Astrocyte (in vitro differentiated cells and primary cell): ENCODE data around the gene GAR1. TPM values are rescaled to one million over a fixed set of nuclear protein-coding genes. Genes with fewer than 3 reads are reported as not detected.

ENCODE experiments used
- DNase-seq: peaks from one replicate; pipeline ENCODE4 v3.0.0-alpha.2; 2010; ENCODE audit warnings: low read depth
- FAIRE-seq: peaks from 2 replicates; lab custom pipeline; 2011; peaks lifted over from hg19 to GRCh38; lab: Jason Lieb, UNC
- H2AFZ ChIP-seq: 2 replicates; pipeline ENCODE4 v1.6.0; 2012; ENCODE audit warnings: low read depth, low read length, inconsistent platforms
- H3K27ac ChIP-seq: 2 replicates; pipeline ENCODE4 v1.5.1; 2011; ENCODE audit warnings: low read depth, low read length, inconsistent platforms
- H3K27me3 ChIP-seq: 2 replicates; pipeline ENCODE4 v1.6.0; 2011; ENCODE audit warnings: low read length, inconsistent platforms; ENCODE audit not compliant: insufficient read depth
- H3K36me3 ChIP-seq: 2 replicates; pipeline ENCODE4 v1.5.1; 2011; ENCODE audit warnings: low read length, inconsistent platforms; ENCODE audit not compliant: insufficient read depth
- H3K4me1 ChIP-seq: 2 replicates; pipeline ENCODE4 v1.5.1; 2011; ENCODE audit warnings: low read length, inconsistent platforms; ENCODE audit not compliant: insufficient read depth
- H3K4me2 ChIP-seq: 2 replicates; pipeline ENCODE4 v1.6.0; 2012; ENCODE audit warnings: low read length, inconsistent platforms
- H3K4me3 ChIP-seq: 2 replicates; pipeline ENCODE4 v1.5.1; 2011; ENCODE audit warnings: low read depth, mild to moderate bottlenecking, low read length, inconsistent platforms; ENCODE audit not compliant: insufficient read depth
- H3K79me2 ChIP-seq: 2 replicates; pipeline ENCODE4 v1.6.0; 2012; ENCODE audit warnings: mild to moderate bottlenecking, low read length, inconsistent platforms; ENCODE audit not compliant: insufficient read depth
- H3K9ac ChIP-seq: 2 replicates; pipeline ENCODE4 v1.6.0; 2012; ENCODE audit warnings: mild to moderate bottlenecking, low read length, inconsistent platforms
- H3K9me3 ChIP-seq: 2 replicates; pipeline ENCODE4 v1.5.1; 2012; ENCODE audit warnings: low read depth, mild to moderate bottlenecking, low read length, inconsistent platforms; ENCODE audit not compliant: insufficient read depth
- H4K20me1 ChIP-seq: 2 replicates; pipeline ENCODE4 v1.6.0; 2012; ENCODE audit warnings: low read length, inconsistent platforms; ENCODE audit not compliant: insufficient read depth
- H3K27ac Mint-ChIP-seq: one replicate; pipeline ENCODE4 v1.8.0; 2021; ENCODE audit warnings: mild to moderate bottlenecking, mixed read lengths; ENCODE audit not compliant: unreplicated experiment
- H3K27me3 Mint-ChIP-seq: one replicate; pipeline ENCODE4 v1.8.0; 2021; ENCODE audit warnings: low read depth, mixed read lengths; ENCODE audit not compliant: unreplicated experiment
- H3K36me3 Mint-ChIP-seq: one replicate; pipeline ENCODE4 v1.8.0; 2021; ENCODE audit warnings: low read depth, mixed read lengths; ENCODE audit not compliant: unreplicated experiment
- H3K4me1 Mint-ChIP-seq: one replicate; pipeline ENCODE4 v1.8.0; 2021; ENCODE audit warnings: low read depth, mixed read lengths; ENCODE audit not compliant: unreplicated experiment
- H3K4me3 Mint-ChIP-seq: one replicate; pipeline ENCODE4 v1.8.0; 2021; ENCODE audit warnings: mild to moderate bottlenecking, moderate library complexity, mixed read lengths; ENCODE audit not compliant: unreplicated experiment
- H3K9me3 Mint-ChIP-seq: one replicate; pipeline ENCODE4 v1.8.0; 2021; ENCODE audit warnings: mild to moderate bottlenecking, mixed read lengths; ENCODE audit not compliant: unreplicated experiment
- EZH2 ChIP-seq: IDR thresholded peaks from 2 replicates; pipeline ENCODE4 v1.6.1; 2012; ENCODE audit warnings: mild to moderate bottlenecking, low read length, inconsistent platforms; ENCODE audit not compliant: insufficient read depth
- total RNA-seq: library from RNA; stranded (reverse); gene quantifications from 2 replicates; pipeline ENCODE4 v1.2.1, GENCODE V29; 2021
- TF ChIP-seq, protein P1 (sequence below): IDR thresholded peaks from 2 replicates; pipeline ENCODE4 v1.5.1; 2011; ENCODE audit warnings: low read depth, mild to moderate bottlenecking, inconsistent platforms, low read length, moderate library complexity; ENCODE audit not compliant: insufficient read depth

The GAR1 gene
- total RNA-seq, 1 donor from 2014 or later, result 26.5 TPM

DNA sequence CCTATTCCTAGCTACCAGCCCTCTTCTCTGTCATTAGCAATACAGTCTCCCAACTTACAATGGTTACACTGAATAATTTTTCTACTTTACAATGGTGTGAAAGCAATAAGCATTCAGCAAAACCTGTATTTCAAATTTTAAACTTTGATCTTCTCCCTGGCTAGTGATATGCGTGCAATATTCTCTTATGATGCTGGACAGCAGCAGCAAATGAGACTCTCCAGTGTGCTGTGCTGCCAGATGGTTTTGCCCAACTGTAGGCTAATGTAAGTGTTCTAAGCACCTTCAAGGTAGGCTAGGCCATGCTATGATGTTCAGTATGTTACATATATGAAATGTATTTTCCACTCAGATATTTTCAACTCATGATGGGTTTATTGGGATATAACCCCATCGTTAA lies 5.9 kb upstream of the GAR1 start:
- no peaks in the 10 kb centered on the region for H3K27me3 ChIP-seq
- H3K9ac ChIP-seq, result no peak overlapping the region
- no peak for TF ChIP-seq EZH2
- TF ChIP-seq, protein P1, sequence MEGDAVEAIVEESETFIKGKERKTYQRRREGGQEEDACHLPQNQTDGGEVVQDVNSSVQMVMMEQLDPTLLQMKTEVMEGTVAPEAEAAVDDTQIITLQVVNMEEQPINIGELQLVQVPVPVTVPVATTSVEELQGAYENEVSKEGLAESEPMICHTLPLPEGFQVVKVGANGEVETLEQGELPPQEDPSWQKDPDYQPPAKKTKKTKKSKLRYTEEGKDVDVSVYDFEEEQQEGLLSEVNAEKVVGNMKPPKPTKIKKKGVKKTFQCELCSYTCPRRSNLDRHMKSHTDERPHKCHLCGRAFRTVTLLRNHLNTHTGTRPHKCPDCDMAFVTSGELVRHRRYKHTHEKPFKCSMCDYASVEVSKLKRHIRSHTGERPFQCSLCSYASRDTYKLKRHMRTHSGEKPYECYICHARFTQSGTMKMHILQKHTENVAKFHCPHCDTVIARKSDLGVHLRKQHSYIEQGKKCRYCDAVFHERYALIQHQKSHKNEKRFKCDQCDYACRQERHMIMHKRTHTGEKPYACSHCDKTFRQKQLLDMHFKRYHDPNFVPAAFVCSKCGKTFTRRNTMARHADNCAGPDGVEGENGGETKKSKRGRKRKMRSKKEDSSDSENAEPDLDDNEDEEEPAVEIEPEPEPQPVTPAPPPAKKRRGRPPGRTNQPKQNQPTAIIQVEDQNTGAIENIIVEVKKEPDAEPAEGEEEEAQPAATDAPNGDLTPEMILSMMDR, result no peak
- Mint-ChIP-seq H3K27me3 (peaks cover 2% of the 10 kb centered on the region), H3K4me1 (no peaks in the 10 kb centered on the region), H3K4me3 (no peak overlapping the region), H3K9me3 (no peaks in the 10 kb centered on the region), H3K36me3 (no peaks in the 10 kb centered on the region), H3K27ac (no peak overlapping the region)
- DNase-seq (no peak), FAIRE-seq (no peak)
- H3K36me3 ChIP-seq, result no peaks in the 10 kb centered on the region
- no peaks in the 10 kb centered on the region for H3K79me2 ChIP-seq
- H3K4me2 ChIP-seq, result no peak overlapping the region
- no peak overlapping the region for H2AFZ ChIP-seq
- H3K9me3 ChIP-seq, result no peaks in the 10 kb centered on the region
- H3K4me3 ChIP-seq, result no peak overlapping the region
- H4K20me1 ChIP-seq, result no peaks in the 10 kb centered on the region
- no peak overlapping the region for H3K27ac ChIP-seq
- H3K4me1 ChIP-seq, result peaks cover under 1% of the 10 kb centered on the region

DNA sequence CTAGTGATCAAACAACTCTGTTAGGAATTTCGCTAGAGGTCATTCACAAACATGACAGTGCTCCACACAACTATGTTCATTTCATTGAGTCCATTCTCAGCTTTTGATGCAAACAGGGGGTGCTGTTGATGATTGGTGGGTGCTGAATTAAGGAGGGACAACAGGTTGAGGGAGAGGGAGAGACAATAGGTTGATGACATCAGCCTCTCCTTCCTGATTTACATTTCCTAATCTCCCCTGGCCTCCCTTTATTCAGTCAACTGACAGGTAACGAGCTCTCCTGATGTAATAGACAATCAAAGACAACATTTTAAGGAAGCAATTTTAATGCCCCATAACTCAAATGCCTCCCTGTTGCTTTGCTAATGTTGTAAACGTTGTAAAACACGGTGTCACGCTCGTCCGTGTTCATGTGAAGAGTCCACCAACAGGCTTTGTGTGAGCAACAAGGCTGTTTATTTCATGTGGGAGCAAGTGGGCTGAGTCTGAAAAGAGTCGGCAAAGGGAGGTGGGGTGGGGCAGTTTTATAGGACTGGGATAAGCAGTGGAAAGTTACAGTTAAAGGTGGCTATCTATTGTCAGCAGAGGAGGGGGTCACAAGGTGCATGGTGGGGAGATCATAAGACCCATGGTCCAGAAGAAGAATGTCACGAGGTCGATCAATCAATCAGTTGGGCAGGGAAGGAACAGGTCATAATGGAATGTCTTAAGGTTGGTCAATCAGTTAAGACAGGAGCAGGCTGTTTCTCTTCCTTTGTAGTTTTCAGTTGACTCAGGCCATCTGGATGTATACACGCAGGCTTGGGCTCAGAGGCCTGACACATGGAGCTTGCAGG lies 4.8 kb upstream of the GAR1 start:
- DNase-seq, result no peak
- no peak overlapping the region for H3K4me3 Mint-ChIP-seq
- no peaks in the 10 kb centered on the region for H3K9me3 ChIP-seq
- no peak overlapping the region for H2AFZ ChIP-seq
- H3K4me2 ChIP-seq, result no peak overlapping the region
- peaks cover 4% of the 10 kb centered on the region for H3K79me2 ChIP-seq
- no peaks in the 10 kb centered on the region for H3K9me3 Mint-ChIP-seq
- no peak for FAIRE-seq
- no peaks in the 10 kb centered on the region for H3K4me1 Mint-ChIP-seq
- H3K27ac Mint-ChIP-seq, result no peak overlapping the region
- no peaks in the 10 kb centered on the region for H3K27me3 ChIP-seq
- H4K20me1 ChIP-seq, result no peaks in the 10 kb centered on the region
- H3K36me3 ChIP-seq, result no peaks in the 10 kb centered on the region
- TF ChIP-seq EZH2, result no peak
- no peaks in the 10 kb centered on the region for H3K36me3 Mint-ChIP-seq
- H3K27me3 Mint-ChIP-seq, result no peaks in the 10 kb centered on the region
- H3K4me3 ChIP-seq, result no peak overlapping the region
- no peak overlapping the region for H3K9ac ChIP-seq
- no peak overlapping the region for H3K27ac ChIP-seq
- H3K4me1 ChIP-seq, result peaks cover 4% of the 10 kb centered on the region

DNA sequence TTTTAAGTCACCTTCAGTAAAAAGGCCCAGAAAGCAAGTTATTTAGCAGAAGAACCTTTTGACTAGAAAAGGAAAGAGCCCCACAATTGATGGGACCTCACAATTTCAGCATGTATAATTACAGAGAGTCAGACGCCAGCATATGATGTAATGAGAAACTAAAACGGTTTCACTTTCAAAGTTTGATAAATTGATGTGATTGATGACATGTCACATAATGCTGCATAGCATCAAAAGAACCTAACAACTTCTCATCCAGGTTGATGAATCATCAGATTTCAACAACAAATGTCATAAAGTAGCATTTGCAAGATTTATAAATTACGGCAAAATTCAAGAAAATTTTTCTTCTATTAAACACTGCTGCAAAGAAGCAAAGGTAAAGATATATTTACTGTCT lies 3.9 kb upstream of the GAR1 start:
- Histone ChIP-seq H3K9ac (no peak overlapping the region), H3K4me2 (no peak overlapping the region), H4K20me1 (peaks cover 1% of the 10 kb centered on the region), H3K4me1 (peaks cover 4% of the 10 kb centered on the region), H3K79me2 (peaks cover 14% of the 10 kb centered on the region), H3K27ac (no peak overlapping the region), H3K9me3 (no peaks in the 10 kb centered on the region), H3K36me3 (no peaks in the 10 kb centered on the region), H3K4me3 (no peak overlapping the region), H3K27me3 (no peaks in the 10 kb centered on the region), H2AFZ (no peak overlapping the region)
- Mint-ChIP-seq H3K4me3 (no peak overlapping the region), H3K4me1 (no peaks in the 10 kb centered on the region), H3K9me3 (no peaks in the 10 kb centered on the region), H3K27me3 (no peaks in the 10 kb centered on the region), H3K36me3 (no peaks in the 10 kb centered on the region), H3K27ac (no peak overlapping the region)
- FAIRE-seq (no peak), DNase-seq (no peak)
- no peak for TF ChIP-seq EZH2
- TF ChIP-seq, protein P1, result no peak
